NOMO-1 treated with dmso at 0.1 percent for 144 hours (cell line): Measurements from ENCODE around the gene SAMD7.

Experiments used
- DNase-seq: peaks from one replicate; lab custom pipeline; 2025; ENCODE audit not compliant: unreplicated experiment; lab: John Stamatoyannopoulos, UW

SAMD7 gene

GRCh38 chr3:169965562-169966427, 54.4 kb downstream of the SAMD7 start:
- DNase-seq, result no peak

- peak; percentile 88 for DNase-seq
Observed at GRCh38 chr3:169966428-169966950, 55.1 kb downstream of the SAMD7 start, which contains the start of gene SEC62. Gene SEC62 (plus strand): TSS chr3:169966807. CDS start chr3:169966823, 16 bp downstream.

GRCh38 chr3:169966951-169967915, 55.9 kb downstream of the SAMD7 start:
- peak; percentile 76 for DNase-seq

- DNase-seq, result no peak
Observed at GRCh38 chr3:169968224-169968885, 57.0 kb downstream of the SAMD7 start.

GRCh38 chr3:169969174-169970095, 58.1 kb downstream of the SAMD7 start:
- DNase-seq, result no peak

- no peak for DNase-seq
Observed at GRCh38 chr3:169970847-169971246, 59.5 kb downstream of the SAMD7 start.

- no peak for DNase-seq
Observed at GRCh38 chr3:169971522-169971921, 60.1 kb downstream of the SAMD7 start.

- no peak for DNase-seq
Observed at GRCh38 chr3:169980055-169980454, 68.7 kb downstream of the SAMD7 start.

- DNase-seq, result no peak
Observed at GRCh38 chr3:169984292-169984691, 72.9 kb downstream of the SAMD7 start.
